HepG2 (cell line): ENCODE results near the gene MLLT1. TPM values are rescaled to one million over a fixed set of nuclear protein-coding genes. Genes with fewer than 3 reads are reported as not detected.
A peak's percentile ranks its signal among the peaks of the same experiment; 100 is the strongest.

Source experiments
- GTF3A ChIP-seq: sonication (generic); formaldehyde crosslinking; conservative IDR thresholded peaks from 2 replicates; pipeline ENCODE4 v1.4.0; 2020; ENCODE audit warnings: mild to moderate bottlenecking, missing genetic modification reagents
- MAZ ChIP-seq, 2 experiments: sonication (generic) in 1 of 2; formaldehyde crosslinking in 1 of 2; IDR thresholded peaks; 2 replicates each; pipeline versions ENCODE4 v1.5.0 to v1.6.1; 2012 to 2020; ENCODE audit warnings: low read depth in 2 of 2, mild to moderate bottlenecking in 2 of 2, borderline replicate concordance in 1 of 2, improper control_type of control experiment in 1 of 2, low read length in 1 of 2, missing genetic modification reagents in 1 of 2, moderate library complexity in 1 of 2
- PHF5A ChIP-seq: IDR thresholded peaks from one replicate; pipeline ENCODE4 v1.6.1; 2018; ENCODE audit warnings: low read depth, missing genetic modification reagents; ENCODE audit not compliant: unreplicated experiment
- SOX13 ChIP-seq, 3 experiments: fragments of 450-650 bp in 1 of 3; sonication (generic) in 1 of 3; formaldehyde crosslinking in 1 of 3; IDR thresholded peaks in 2 of 3; conservative IDR thresholded peaks in 1 of 3; 2 replicates each; pipeline versions ENCODE4 v1.5.0 to v1.6.1; 2016 to 2020; ENCODE audit warnings: antibody characterized with exemption in 1 of 3, mild to moderate bottlenecking in 1 of 3, missing compliant biosample characterization in 1 of 3, missing genetic modification reagents in 1 of 3, moderate library complexity in 1 of 3
- SP1 ChIP-seq, 2 experiments: fragments of 450-650 bp in 1 of 2; sonication (generic) in 1 of 2; formaldehyde crosslinking in 1 of 2; IDR thresholded peaks; 2 replicates each; pipeline versions ENCODE4 v1.4.0 to v1.6.1; 2016 to 2020; ENCODE audit warnings: missing genetic modification reagents in 1 of 2
- U2AF1 ChIP-seq: fragments of 200-400 bp; formaldehyde crosslinking; optimal IDR thresholded peaks from 2 replicates; pipeline ENCODE3; 2017; ENCODE audit warnings: mild to moderate bottlenecking, low read depth, low read length
- ZFY ChIP-seq: sonication (generic); formaldehyde crosslinking; IDR thresholded peaks from 2 replicates; pipeline ENCODE4 v1.4.0; 2020; ENCODE audit warnings: missing genetic modification reagents
- ZNF329 ChIP-seq: sonication (generic); formaldehyde crosslinking; IDR thresholded peaks from 2 replicates; pipeline ENCODE4 v1.9.0; 2021; ENCODE audit warnings: low read depth, mild to moderate bottlenecking, missing genetic modification reagents
- ZNF34 ChIP-seq: sonication (generic); formaldehyde crosslinking; IDR thresholded peaks from 2 replicates; pipeline ENCODE4 v1.4.0; 2020; ENCODE audit warnings: mild to moderate bottlenecking, missing genetic modification reagents, borderline replicate concordance
- ZNF44 ChIP-seq: sonication (generic); formaldehyde crosslinking; IDR thresholded peaks from 2 replicates; pipeline ENCODE4 v1.5.1; 2020; ENCODE audit warnings: mild to moderate bottlenecking, missing genetic modification reagents
- ZNF501 ChIP-seq: sonication (generic); formaldehyde crosslinking; IDR thresholded peaks from 2 replicates; pipeline ENCODE4 v1.5.1; 2020; ENCODE audit warnings: mild to moderate bottlenecking, moderate library complexity, missing genetic modification reagents
- polyA plus RNA-seq, 8 experiments: library from polyadenylated mRNA; depleted of rRNA in 3 of 8; stranded (reverse) in 7 of 8; unstranded in 1 of 8; fragments of >200 nt; fragmentation: Illumina TruSeq in 4 of 8; extraction: Trizol in 4 of 8; gene quantifications; 2 replicates each; pipeline versions ENCODE4 v1.2.1 to v1.2.3, GENCODE V29; 2011 to 2016; ENCODE audit warnings: low read depth in 4 of 8, missing spikeins in 1 of 8, mixed read lengths in 1 of 8; ENCODE audit not compliant: insufficient read depth in 1 of 8
- total RNA-seq, 5 experiments: library from RNA; depleted of rRNA; stranded (reverse); fragments of >200 nt; fragmentation: Illumina TruSeq; extraction: Trizol; gene quantifications; 2 replicates each; pipeline ENCODE4 v1.2.3, GENCODE V29; 2016; ENCODE audit warnings: low read depth in 1 of 5
- TF ChIP-seq, protein P1 (sequence below): sonication (generic); formaldehyde crosslinking; IDR thresholded peaks from 2 replicates; pipeline ENCODE4 v1.5.1; 2020; ENCODE audit warnings: missing genetic modification reagents, mild to moderate bottlenecking, borderline replicate concordance
- TF ChIP-seq, protein P2 (sequence below): sonication (generic); formaldehyde crosslinking; IDR thresholded peaks from 2 replicates; pipeline ENCODE4 v1.9.0; 2021; ENCODE audit warnings: missing genetic modification reagents, borderline replicate concordance
- TF ChIP-seq, protein P3 (sequence below): sonication (generic); formaldehyde crosslinking; conservative IDR thresholded peaks from 2 replicates; pipeline ENCODE4 v1.4.0; 2020; ENCODE audit warnings: missing genetic modification reagents
- TF ChIP-seq, protein P4 (sequence below): sonication (generic); formaldehyde crosslinking; IDR thresholded peaks from 2 replicates; pipeline ENCODE4 v1.4.0; 2020; ENCODE audit warnings: missing genetic modification reagents

The MLLT1 gene
- total and polyA plus RNA-seq, 2 of the 13 experiments (the other 11 are each of a cell fraction or from before 2014, with no cell fraction given) = 11.7 to 12.2 TPM

DNA sequence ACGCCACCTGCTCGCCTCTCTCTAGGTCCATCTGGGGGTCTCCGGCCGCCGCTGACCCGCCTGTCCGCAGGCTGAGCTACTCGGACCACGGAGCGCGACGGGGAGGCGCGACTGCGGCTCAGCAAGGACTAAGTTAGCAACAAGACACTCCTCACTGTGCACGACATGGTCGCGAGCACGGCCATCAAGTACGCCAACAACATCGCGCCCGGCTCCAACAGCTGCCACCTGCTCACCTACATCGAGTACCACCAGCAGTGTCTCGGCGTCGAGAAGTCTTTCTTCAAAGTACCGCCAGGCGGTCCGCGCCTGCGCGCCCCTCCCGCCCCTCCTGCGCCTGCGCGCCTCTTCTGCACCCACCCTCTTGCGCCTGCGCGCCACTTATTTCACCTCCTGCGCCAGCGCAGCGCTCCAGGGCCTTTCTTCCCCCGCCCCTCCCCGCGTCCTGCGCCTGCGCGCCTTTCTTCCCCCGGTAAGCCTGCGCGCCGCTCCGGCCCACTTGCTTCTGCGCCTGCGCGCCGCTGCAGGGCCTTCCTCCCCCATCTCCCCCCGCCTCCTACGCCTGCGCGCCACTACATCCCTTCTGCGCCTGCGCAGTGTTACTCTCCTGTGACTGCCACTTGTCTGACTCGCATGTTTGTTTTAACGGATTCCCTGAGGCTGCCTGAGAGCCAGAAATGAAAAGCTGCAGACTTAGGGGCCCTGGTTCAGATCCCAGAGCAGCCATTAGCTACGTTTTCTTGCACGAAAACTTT, 80.4 kb downstream of the MLLT1 start (continued):
- TF ChIP-seq, protein P1, sequence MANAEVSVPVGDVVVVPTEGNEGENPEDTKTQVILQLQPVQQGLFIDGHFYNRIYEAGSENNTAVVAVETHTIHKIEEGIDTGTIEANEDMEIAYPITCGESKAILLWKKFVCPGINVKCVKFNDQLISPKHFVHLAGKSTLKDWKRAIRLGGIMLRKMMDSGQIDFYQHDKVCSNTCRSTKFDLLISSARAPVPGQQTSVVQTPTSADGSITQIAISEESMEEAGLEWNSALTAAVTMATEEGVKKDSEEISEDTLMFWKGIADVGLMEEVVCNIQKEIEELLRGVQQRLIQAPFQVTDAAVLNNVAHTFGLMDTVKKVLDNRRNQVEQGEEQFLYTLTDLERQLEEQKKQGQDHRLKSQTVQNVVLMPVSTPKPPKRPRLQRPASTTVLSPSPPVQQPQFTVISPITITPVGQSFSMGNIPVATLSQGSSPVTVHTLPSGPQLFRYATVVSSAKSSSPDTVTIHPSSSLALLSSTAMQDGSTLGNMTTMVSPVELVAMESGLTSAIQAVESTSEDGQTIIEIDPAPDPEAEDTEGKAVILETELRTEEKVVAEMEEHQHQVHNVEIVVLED (CRISPR knock-in tag) = peak; percentile 67; the same call in 1 of the 2 replicates
- TF ChIP-seq ZNF44 (CRISPR knock-in tag) (no peak), ZNF329 (CRISPR knock-in tag) (no peak), ZFY (peak; percentile 56), U2AF1 (no peak), SP1 (IDR thresholded peaks at IDR 0.05) (no peak), SP1 (CRISPR knock-in tag; IDR thresholded peaks at IDR 0.05) (peak; percentile 28; the same call in 1 of the 2 replicates), GTF3A (CRISPR knock-in tag) (0 out of 2 replicates have a peak, but pooled peaks have one; percentile 48), PHF5A (CRISPR knock-in tag) (peak; percentile 48), ZNF501 (CRISPR knock-in tag) (peak; percentile 43; the same call in 1 of the 2 replicates), SOX13 (IDR thresholded peaks at IDR 0.05) (no peak), SOX13 (CRISPR knock-in tag; conservative IDR thresholded peaks at IDR 0.05 in 1 of 2, IDR thresholded peaks at IDR 0.05 in 1 of 2) (no peak; a peak in 1 of 4 replicates), ZNF34 (CRISPR knock-in tag) (peak; percentile 72; the same call in 1 of the 2 replicates), MAZ (IDR thresholded peaks at IDR 0.05; ENCODE audit: borderline replicate concordance, low read depth, low read length) (peak; percentile 89), MAZ (CRISPR knock-in tag; IDR thresholded peaks at IDR 0.05; ENCODE audit: low read depth) (peak; percentile 72)
- TF ChIP-seq, protein P2, sequence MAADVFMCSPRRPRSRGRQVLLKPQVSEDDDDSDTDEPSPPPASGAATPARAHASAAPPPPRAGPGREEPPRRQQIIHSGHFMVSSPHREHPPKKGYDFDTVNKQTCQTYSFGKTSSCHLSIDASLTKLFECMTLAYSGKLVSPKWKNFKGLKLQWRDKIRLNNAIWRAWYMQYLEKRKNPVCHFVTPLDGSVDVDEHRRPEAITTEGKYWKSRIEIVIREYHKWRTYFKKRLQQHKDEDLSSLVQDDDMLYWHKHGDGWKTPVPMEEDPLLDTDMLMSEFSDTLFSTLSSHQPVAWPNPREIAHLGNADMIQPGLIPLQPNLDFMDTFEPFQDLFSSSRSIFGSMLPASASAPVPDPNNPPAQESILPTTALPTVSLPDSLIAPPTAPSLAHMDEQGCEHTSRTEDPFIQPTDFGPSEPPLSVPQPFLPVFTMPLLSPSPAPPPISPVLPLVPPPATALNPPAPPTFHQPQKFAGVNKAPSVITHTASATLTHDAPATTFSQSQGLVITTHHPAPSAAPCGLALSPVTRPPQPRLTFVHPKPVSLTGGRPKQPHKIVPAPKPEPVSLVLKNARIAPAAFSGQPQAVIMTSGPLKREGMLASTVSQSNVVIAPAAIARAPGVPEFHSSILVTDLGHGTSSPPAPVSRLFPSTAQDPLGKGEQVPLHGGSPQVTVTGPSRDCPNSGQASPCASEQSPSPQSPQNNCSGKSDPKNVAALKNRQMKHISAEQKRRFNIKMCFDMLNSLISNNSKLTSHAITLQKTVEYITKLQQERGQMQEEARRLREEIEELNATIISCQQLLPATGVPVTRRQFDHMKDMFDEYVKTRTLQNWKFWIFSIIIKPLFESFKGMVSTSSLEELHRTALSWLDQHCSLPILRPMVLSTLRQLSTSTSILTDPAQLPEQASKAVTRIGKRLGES (CRISPR knock-in tag) = no peak
- TF ChIP-seq, protein P3, sequence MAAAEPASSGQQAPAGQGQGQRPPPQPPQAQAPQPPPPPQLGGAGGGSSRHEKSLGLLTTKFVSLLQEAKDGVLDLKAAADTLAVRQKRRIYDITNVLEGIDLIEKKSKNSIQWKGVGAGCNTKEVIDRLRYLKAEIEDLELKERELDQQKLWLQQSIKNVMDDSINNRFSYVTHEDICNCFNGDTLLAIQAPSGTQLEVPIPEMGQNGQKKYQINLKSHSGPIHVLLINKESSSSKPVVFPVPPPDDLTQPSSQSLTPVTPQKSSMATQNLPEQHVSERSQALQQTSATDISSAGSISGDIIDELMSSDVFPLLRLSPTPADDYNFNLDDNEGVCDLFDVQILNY (CRISPR knock-in tag) = peak; percentile 95
- TF ChIP-seq, protein P4, sequence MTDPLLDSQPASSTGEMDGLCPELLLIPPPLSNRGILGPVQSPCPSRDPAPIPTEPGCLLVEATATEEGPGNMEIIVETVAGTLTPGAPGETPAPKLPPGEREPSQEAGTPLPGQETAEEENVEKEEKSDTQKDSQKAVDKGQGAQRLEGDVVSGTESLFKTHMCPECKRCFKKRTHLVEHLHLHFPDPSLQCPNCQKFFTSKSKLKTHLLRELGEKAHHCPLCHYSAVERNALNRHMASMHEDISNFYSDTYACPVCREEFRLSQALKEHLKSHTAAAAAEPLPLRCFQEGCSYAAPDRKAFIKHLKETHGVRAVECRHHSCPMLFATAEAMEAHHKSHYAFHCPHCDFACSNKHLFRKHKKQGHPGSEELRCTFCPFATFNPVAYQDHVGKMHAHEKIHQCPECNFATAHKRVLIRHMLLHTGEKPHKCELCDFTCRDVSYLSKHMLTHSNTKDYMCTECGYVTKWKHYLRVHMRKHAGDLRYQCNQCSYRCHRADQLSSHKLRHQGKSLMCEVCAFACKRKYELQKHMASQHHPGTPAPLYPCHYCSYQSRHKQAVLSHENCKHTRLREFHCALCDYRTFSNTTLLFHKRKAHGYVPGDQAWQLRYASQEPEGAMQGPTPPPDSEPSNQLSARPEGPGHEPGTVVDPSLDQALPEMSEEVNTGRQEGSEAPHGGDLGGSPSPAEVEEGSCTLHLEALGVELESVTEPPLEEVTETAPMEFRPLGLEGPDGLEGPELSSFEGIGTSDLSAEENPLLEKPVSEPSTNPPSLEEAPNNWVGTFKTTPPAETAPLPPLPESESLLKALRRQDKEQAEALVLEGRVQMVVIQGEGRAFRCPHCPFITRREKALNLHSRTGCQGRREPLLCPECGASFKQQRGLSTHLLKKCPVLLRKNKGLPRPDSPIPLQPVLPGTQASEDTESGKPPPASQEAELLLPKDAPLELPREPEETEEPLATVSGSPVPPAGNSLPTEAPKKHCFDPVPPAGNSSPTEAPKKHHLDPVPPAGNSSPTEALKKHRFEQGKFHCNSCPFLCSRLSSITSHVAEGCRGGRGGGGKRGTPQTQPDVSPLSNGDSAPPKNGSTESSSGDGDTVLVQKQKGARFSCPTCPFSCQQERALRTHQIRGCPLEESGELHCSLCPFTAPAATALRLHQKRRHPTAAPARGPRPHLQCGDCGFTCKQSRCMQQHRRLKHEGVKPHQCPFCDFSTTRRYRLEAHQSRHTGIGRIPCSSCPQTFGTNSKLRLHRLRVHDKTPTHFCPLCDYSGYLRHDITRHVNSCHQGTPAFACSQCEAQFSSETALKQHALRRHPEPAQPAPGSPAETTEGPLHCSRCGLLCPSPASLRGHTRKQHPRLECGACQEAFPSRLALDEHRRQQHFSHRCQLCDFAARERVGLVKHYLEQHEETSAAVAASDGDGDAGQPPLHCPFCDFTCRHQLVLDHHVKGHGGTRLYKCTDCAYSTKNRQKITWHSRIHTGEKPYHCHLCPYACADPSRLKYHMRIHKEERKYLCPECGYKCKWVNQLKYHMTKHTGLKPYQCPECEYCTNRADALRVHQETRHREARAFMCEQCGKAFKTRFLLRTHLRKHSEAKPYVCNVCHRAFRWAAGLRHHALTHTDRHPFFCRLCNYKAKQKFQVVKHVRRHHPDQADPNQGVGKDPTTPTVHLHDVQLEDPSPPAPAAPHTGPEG (CRISPR knock-in tag) = no peak
